AG20443 (cell line): ENCODE data around the gene DSN1.
A peak's percentile ranks its signal among the peaks of the same experiment; 100 is the strongest.

ENCODE experiments used
- DNase-seq: peaks from one replicate; pipeline ENCODE4 v3.0.0; 2012; ENCODE audit warnings: low spot score, mixed read lengths

Gene DSN1

DNA sequence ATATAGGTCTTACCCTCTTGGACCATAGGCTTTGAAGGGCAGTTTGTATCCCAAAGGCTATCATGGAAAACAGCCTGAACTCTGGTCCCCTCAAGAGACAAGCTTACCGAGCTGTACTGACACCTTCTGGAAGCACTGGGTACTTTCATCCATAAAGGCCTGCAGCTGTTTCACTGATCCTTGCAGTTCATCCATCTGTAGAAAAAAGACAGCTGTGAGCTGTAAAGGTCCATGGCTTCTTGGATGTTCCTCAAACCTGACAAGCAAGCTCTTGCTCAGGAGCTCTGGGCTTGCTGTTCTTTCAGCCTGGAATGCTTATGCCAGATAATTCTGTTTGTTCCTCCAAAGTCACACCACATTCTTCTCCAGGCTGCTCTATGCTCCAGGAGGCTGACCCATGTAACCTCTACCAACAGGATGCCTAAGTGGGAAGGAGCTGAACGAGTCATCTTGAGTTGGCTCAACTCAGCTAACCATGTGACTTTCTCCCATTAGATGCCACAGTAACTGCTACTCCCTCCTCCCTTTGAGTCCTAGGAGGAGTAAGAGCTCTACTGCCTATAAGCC, 18.8 kb downstream of the DSN1 start:
- peak; percentile 80 for DNase-seq

DNA sequence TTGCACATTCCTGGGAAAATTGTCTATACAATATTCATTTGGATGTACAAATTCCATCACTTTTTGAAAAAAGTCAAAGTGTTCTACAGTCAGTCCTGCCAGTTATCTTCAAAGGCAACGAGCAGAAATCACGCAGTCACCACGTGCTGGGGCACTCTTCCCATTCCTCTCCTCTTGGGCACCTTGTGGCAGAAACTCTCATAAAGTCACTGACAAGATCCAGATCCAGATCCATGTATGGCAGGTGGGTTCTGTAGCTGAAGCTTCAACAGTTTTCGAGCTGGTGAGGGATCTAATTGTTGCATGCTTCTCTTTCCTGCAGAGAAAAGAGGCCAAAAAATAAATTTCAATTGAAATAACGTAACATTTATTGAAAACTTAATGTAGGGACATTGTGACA, 21.0 kb downstream of the DSN1 start:
- no peak for DNase-seq

DNA sequence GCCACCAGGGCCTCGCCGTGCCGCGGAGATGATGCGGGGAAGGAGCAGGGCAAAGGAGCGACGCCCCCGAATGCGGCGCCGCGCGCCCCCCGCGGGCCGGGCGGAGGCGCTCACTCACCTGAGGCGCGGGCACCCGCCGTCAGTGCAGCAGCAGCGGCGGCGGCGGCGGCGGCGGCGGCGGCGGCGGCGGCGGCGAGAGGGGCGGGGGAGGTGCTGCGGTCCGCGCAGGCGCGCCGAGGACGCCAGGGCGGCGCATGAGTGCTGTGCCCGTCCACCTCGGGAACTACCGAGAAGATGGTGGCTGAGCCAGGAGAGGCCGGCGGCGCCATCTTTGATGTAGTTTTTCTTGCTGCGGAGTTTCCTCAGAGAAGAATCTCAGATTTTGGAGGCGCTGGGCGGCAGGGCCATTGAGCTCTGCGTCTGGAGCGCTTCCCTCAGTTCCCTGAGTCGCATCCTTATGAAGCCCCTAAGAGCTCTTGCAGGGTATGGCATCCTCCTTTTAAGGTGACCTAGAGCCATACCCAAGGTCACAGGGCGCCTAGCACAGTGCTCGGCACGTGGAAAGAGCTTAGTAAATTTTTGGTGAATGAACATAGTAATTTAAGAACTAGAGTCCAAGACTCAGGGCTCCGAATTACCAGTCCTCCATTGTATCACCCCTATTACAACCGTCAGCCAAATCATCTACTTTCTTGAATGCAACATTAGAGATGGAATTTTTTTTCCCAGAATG, 27.5 kb downstream of the DSN1 start, which contains the start of gene NDRG3:
NDRG3 (minus strand) TSS at position 164 of the 733 bp plus-strand sequence. CDS start 24,355 bp downstream, outside the sequence.
- peak; percentile 100 for DNase-seq

DNA sequence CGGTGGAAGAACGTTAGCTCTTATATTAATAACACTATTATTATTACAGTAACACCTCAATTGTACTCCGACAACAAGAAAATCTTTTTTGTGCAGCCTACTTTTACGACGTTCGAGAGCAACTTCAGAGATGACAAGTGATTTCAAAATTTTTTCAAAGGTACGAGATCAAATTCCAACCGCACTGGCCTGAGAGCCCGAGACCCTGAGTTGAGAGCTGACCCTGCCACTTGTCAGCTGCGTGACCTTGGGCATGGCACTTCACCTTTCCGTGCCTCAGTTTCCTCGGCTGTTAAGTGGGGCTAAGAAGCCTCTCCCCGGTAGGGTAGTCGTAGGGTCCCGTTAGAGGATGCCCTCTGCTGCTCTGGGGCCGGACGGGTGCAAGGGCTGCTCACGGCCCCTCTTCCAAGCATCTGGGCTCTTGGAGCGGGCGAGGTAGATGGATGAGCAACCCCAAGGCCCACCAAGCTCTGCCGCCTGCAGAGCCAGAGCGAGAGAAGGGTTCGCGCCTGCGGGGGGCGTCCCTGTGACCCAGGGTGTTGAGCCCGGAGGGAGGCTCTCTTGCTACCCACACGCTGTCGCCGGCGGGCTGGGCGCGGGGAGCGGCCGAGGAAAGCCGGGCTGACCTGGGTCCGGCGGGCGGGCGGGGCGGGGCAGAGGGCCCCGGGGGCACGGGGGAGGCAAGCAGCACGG, 28.2 kb downstream of the DSN1 start:
- DNase-seq = no peak

DNA sequence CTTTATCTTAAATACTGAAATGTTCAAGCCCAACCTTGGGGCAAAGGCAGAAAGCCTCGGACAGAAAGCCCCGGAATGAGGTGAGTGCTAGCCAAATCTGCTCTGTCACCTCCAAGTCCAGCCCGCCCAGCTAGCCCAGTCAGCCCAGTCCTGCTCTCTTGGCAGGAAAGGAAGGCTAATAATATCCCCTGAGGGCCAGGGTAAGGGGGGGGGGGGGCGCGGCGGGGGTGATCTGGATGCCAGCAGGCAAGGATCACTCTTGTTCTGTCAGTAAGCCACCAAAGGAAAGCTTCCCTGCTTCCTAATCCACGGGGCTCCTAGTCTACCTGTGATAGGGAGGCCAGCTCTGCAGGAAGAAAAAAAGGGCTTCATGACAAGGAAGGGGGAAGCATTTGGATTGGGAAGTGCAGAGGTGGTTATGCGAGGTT, 28.8 kb downstream of the DSN1 start:
- DNase-seq = peak; percentile 75

DNA sequence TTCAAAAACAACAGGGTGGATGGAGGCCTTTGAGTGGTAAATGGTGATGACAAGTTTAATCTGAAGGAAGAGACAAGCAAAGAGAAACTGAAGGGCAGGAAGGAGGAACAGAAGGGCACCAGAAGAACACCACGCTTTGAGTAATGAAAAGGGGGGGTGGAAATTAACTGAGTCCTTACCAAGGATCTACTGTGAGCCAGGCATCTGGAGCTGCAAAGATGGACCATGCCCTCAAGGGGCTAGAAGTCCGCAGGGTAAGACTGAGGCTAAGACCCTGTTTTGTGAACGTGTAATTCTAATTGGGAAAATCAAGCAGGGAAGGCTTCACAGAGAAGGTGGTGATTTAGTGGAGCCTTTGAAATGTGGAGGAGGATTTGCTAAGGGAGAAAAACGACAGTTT, 29.3 kb downstream of the DSN1 start:
- no peak for DNase-seq

DNA sequence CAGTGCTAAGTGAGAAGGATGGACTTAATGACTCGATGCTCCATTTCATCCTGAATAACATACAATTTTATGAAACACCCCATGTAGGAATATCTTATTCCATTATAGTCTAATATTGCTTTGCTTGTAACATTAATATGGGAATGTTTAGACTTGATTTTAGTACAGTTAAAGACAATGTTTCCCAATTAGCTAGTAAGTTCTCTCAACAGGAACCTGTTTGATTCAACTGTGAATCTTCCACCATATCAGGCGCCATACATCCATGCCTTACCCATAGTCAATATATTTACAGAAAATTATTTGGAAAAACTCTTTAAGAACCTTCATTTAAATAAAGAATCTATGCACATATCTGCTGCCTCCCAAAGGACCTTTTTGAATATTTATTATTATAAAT, 31.0 kb downstream of the DSN1 start:
- DNase-seq = no peak

DNA sequence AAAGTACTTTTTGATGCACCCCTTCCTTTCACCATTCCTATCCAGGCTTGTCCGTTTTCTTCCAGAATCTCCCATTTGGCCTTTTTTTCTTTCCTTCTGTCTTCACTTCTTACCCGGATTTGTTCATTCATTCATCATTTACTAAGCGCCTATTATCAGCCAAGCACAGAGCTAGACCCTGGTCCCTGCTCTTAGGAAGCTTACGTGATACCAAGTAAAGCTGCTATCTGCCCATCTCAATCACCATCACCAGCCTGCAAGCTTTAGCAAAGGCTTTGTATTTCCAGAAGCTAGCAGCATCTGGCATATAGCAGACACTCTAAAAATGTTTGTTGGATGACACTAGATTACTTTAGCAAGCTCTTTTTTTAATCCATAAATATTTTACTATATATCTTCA, 32.5 kb downstream of the DSN1 start:
- DNase-seq = no peak

DNA sequence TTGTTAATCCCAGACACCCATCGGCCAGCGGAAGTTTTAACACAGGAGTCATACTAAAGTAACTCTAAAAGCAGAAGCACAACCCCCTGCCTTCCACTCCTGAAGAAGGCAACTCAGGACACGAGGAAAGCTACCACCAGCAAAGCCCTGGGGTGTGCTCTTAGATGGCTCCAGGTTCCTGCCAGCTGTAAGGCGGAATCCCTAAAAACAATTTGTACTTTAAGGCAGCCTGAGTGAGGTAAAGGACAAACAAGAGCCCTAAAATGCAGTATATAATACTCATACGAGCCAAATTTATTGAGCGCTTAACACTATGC, 36.4 kb downstream of the DSN1 start:
- no peak for DNase-seq

DNA sequence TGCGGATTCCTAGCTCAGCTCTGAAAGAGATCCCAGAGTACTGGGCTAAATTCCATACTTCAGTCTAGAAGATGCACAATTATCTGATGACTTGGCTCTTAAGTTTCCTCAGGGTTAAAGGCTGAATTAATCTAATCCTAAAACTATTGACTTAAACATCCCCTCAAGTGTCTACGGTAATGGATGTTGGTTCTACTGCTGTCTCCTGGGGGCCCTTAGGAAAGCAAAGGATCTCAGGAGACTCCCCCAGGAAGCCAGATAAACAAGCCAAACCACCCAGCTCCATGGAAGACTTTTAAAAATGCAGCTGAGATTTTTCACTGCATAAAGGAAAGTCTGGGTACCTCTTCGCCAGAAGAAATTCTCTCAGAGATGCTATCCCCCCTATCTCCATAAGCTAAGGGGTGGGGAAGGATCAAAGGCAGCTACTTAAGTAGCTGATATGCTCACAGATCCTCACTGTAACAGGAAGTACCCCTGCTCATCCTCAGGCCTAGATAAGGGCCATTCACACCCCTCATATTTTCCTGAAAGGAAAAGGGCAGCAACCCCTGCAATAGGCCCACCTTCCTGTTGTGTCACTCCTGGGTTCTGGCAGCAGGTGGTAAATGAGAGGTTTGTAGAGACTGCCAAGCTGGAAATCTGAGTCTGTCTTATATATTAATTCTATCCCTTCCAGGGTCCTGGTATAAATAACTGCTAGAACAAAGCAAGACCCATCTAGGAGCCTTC, 36.9 kb downstream of the DSN1 start:
- DNase-seq = no peak

DNA sequence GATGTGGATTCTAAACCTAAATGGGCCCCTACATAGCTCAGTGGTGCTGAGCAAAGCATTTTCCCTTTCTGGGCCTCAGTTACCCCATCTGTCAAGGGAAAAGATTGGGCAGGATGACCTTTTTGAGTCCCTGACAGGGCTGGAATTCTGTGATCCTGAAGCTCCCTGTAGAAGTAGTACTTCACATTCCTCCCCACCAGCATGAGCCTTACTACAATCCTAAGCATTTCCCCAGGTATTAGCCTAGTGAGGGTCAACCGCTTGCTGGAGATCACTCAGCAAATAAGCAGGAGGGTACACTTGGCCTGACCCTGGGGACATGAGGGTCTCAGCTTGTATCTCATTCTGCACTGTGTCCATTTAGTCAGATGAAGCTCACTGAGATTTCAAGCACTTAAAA, 41.1 kb downstream of the DSN1 start:
- DNase-seq = no peak

DNA sequence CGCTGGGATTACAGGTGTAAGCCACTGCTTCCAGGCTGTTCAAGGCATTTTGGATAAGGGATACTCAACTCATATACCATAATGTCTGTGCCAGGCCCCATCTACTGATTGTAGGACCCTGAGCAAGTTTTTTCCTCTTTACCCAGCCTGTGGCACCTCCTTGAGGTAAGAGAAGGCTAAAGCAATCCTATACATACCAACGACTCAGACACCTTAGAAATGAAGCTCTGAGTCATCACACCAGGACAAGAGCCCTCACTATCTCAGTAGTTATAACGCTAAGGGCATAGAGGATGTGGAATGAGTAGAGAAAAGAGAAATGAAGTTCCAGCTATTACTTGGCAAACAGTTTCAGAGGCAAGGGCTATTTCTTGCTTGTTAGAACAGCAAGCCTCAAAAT, 44.6 kb downstream of the DSN1 start:
- DNase-seq = no peak

DNA sequence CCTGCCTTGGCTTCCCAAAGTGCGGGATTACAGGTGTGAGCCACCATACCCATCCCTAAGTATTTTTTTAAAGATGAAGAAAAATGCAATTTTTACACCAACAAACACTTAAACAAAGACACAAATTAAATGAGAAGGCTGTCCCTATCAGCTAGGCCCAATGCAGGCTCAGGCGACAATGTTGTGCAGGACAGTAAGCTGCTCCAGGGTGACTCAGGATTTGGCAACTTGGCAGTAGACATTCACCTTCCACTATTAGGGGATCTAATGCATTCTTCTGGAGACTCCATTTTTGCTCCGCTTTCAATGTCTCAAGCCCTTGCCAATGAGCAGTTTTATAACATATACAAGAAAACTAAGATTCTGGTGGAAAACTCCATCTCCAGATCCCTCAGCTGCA, 47.4 kb downstream of the DSN1 start:
- peak; percentile 28 for DNase-seq

DNA sequence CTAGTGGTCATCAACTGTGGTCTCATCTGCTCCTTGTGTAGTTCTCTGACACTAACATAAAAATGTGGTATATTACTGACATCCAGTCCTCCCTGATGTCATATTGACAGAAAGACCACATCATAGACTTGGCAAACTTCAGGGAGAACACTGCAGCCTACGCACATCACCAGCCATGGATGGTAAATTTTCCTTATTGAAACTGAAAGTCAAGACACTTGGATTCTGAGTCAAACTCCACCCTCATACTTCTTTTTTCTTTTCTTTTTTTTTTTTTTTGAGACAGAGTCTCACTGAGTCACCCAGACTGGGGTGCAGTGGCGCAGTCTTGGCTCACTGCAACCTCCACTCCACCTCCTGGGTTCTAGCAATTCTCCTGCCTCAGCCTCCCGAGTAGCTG, 53.1 kb downstream of the DSN1 start:
- DNase-seq = no peak

DNA sequence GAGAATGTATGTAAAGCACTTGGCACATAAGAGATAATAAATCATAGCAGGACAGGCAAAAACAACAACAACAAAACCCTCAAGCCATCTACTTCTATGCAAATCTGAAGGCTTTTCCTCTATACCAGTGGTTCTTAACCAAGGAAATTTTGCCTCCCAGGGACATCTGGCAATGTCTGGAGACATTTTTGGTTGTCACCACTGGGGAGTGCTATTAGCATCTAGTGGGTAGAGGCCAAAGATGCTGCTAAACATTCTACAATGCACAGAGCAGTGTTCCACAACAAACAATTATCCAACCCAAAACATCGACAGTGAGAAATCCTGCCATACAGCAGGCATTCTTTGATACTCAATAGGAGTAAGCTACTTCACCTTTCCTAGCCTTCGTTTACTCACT, 55.9 kb downstream of the DSN1 start:
- no peak for DNase-seq

DNA sequence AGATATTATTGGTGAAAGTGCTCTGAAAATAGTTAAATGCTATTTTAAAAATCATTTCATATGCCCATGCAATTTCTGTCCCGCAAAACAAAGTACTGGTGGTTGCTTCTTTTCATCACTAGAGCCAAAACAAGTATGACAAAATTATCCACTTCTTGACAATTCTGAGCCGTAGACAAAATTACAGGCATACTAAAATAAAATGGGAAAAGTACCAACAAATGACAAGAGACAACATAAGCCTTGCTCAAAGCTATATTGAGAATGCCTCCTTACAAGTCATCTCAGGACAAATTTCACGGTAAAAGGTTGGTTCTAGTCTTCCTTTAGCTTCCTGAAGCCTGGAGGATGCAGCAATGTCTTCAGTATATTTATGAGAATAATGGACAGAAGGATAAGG, 56.5 kb downstream of the DSN1 start:
- no peak for DNase-seq

DNA sequence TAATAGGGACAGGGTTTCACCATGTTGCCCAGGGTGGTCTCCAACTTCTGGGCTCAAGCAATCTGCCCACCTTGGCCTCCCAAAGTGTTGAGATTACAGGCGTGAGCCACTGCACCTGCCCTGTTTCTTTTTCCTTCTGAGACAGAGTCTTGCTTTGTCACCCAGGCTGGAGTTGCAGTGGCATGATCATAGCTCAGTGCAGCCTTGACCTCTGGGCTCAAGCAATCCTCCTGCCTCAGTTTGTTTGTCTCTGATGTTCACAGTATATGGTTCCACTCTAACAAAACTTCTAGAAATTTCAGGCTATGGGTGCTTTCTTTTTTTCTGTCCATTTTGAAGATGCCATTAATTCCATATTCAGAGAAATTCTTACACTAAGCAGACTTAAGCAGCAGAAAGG, 60.8 kb downstream of the DSN1 start:
- no peak for DNase-seq

DNA sequence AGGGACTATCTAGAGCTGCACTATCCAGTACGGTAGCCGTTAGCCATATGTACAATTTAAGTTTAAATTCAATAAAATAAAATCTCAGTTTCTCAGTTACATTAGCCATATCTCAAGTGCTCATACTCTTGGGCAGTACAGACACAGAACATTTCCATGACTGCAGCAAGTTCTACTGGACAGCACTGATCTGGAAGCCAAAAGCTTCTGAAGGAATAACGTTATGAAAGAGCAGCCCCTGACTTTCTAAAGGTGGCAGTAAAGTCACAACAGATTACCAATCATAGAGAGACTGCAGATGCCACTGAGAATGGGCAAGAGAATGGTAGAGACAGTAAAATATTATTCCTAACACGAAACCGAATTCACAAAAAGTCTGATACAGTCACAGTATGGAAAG, 64.4 kb downstream of the DSN1 start:
- no peak for DNase-seq

DNA sequence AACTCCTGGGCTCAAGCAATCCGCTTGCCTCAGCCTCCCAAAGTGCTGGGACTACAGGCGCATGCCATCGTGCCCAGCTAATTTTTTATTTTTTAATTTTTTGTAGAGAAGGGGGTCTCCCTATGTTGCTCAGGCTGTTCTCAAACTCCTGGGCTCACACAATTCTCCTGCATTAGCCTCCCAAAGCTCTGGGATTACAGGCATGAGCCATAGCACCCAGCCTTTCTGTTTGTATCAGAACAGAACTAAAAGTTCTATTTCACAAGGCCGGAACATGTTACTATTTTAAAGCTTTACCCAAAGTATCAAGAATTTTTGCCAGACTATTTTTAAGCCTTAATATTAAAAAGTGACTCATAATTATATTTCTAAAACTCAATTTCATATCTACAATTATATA, 70.0 kb downstream of the DSN1 start:
- DNase-seq = no peak
